GM10248 (cell line): ENCODE measurements around the gene MMD.

ENCODE experiments used
- CTCF ChIA-PET: fragments of 300-600 bp; sonication (Branson Sonifier 250); formaldehyde crosslinking; extraction: SDS; loops from one replicate; lab custom pipeline; 2021; ENCODE audit warnings: antibody characterized with exemption; lab: Yijun Ruan, JAX
- POLR2A ChIA-PET: fragments of 350-650 bp; sonication (Branson Sonifier 250); formaldehyde crosslinking; extraction: SDS; loops from one replicate; lab custom pipeline; 2020; ENCODE audit warnings: antibody characterized with exemption; lab: Yijun Ruan, JAX
- DNase-seq: peaks from one replicate; pipeline ENCODE4 v3.0.0; 2012; ENCODE audit errors: extremely low spot score
- TF ChIP-seq, protein P1 (sequence below): IDR thresholded peaks from 2 replicates; pipeline ENCODE4 v1.5.1; 2012; ENCODE audit warnings: mild to moderate bottlenecking, low read depth; ENCODE audit errors: extremely low read depth, missing control alignments, control extremely low read depth

MMD gene

DNA sequence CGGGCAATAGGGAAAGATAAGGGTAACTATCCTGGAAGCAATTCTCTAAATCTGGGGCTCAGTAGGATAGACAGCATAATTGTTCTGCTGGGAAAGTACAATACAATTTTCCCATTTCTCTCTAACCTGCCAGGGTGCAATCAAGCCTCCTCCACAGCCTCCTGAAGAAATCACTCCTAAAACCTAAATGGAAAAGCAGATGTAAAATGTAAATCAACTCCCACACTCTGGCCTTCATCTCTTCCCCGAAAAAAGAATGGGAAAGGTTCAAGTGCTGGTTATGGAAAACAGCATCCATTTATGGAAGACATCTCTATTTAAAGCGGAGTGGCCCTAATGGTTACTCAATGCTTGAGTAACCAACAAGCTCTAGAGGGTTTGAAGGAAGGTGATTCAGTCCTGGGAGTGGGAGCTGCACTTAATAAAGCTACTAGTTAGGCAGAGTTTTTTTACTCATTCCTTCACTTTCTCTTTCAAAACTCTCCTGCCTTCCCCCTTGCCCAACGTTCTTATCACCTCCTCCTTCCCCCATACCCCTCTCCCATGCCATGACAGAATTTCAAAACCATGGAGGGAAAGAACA lies 5.1 kb downstream of the MMD start:
- no peak for DNase-seq
- ChIA-PET POLR2A (no interaction called here), CTCF (interaction anchor here (1.1 to 1.7 kb wide), 3 partner anchors 9 to 98 kb away, joined by 3 to 7 read pairs (median 3); no protein-coding TSS in a partner anchor)
- TF ChIP-seq, protein P1, sequence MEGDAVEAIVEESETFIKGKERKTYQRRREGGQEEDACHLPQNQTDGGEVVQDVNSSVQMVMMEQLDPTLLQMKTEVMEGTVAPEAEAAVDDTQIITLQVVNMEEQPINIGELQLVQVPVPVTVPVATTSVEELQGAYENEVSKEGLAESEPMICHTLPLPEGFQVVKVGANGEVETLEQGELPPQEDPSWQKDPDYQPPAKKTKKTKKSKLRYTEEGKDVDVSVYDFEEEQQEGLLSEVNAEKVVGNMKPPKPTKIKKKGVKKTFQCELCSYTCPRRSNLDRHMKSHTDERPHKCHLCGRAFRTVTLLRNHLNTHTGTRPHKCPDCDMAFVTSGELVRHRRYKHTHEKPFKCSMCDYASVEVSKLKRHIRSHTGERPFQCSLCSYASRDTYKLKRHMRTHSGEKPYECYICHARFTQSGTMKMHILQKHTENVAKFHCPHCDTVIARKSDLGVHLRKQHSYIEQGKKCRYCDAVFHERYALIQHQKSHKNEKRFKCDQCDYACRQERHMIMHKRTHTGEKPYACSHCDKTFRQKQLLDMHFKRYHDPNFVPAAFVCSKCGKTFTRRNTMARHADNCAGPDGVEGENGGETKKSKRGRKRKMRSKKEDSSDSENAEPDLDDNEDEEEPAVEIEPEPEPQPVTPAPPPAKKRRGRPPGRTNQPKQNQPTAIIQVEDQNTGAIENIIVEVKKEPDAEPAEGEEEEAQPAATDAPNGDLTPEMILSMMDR = no peak

DNA sequence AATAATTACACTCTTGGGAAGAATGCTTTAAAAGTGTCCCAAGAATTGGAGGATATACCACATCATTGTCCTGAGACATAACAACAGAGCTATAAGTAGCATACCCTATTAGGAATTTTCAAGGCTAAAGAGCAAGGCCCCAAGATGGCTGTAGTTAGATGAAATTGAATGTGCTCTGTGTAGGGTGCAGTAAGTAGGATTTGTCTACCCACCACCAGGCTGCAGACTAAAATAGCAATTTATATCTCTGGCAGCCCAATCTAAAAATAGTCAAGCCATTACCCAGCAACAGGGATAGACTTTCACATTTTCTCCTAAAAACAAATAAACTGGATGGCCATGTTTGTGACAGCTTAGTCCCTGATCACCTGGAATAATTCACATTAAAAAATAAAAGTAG lies 5.6 kb downstream of the MMD start:
- TF ChIP-seq, protein P1 = no peak
- CTCF ChIA-PET = interaction anchor here (1.0 to 2.6 kb wide), 4 partner anchors 9 to 98 kb away, joined by 3 to 6 read pairs (median 3); no protein-coding TSS in a partner anchor
- POLR2A ChIA-PET = no interaction called here
- DNase-seq = no peak

DNA sequence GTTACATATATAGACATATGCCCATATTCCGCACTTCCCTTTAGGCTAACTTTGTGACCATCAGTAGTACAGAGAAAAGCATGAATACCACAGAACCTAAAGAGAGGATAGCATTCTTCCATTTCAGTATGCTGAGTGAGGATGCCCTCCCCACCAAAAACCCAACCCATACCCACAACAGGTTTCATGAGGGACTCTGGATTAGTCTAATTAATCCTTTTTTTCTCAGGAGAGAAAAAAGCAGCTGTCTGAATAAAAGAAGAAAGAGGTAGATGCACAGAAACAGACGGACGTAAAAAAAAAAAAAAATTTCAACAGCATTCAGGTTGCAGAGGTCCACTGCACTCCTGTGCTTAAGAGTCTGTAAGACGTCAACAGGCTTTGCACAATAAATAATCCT lies 6.7 kb downstream of the MMD start:
- CTCF ChIA-PET = interaction anchor here (1.0 to 2.6 kb wide), 2 partner anchors 18 to 99 kb away, joined by 3 to 6 read pairs; no protein-coding TSS in a partner anchor
- no peak for DNase-seq
- TF ChIP-seq, protein P1 = no peak
- POLR2A ChIA-PET = no interaction called here

DNA sequence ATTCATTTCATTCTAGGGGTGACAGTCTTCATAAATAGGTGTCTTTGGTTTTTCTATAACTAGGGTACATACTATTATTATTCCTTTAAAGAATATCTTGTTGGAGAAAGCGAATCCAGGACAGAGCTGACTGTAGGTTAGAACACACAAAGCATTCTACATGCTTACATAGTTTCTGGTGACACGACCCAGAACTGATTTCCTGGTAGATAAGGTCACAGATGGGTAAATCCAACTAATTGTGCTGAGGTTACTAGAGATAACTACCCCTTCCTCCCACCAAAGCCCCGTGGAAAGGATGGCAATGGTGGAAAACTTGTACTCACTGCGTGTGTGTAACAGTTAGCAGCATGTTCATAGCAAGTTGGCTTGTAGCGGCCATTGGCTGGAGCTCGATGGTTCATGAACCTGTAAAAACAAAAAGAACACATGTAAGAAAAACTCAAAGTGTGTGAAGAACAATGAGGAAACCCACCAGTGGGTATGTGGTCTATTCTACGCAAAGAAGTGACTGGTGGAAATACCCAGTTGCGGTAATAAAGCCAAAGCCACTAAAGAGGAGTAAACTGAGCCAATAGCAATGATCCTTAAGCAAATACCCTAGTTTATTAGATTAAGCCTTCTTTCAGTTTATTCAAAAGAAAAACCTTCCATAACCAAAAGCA lies 7.7 kb downstream of the MMD start:
- POLR2A ChIA-PET = no interaction called here
- CTCF ChIA-PET = interaction anchor here (2.6 kb wide), 1 partner anchor 19 kb away, joined by 6 read pairs; no protein-coding TSS in a partner anchor
- DNase-seq = no peak
- TF ChIP-seq, protein P1 = no peak

DNA sequence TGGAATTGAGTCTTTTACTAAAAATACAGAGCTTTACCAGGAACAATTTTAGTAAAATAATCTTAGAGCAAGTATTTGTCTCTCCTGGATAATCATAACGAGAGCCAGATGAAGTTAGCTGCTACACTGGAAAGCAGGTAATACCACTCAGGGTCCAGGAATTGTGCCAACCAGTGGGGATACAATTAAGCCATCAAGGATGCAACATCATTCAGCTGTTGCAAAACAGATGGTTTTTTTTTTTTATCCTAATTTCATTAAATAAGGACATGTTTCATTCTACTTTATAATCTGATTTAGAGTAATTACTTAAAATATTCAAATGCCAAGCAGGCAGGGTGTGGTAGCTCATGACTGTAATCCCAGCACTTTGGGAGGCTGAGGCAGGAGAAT lies 10.2 kb downstream of the MMD start:
- TF ChIP-seq, protein P1 = no peak
- no peak for DNase-seq
- CTCF ChIA-PET = interaction anchor here (1.0 kb wide), 1 partner anchor 10 kb away, joined by 3 read pairs; no protein-coding TSS in a partner anchor
- POLR2A ChIA-PET = no interaction called here

DNA sequence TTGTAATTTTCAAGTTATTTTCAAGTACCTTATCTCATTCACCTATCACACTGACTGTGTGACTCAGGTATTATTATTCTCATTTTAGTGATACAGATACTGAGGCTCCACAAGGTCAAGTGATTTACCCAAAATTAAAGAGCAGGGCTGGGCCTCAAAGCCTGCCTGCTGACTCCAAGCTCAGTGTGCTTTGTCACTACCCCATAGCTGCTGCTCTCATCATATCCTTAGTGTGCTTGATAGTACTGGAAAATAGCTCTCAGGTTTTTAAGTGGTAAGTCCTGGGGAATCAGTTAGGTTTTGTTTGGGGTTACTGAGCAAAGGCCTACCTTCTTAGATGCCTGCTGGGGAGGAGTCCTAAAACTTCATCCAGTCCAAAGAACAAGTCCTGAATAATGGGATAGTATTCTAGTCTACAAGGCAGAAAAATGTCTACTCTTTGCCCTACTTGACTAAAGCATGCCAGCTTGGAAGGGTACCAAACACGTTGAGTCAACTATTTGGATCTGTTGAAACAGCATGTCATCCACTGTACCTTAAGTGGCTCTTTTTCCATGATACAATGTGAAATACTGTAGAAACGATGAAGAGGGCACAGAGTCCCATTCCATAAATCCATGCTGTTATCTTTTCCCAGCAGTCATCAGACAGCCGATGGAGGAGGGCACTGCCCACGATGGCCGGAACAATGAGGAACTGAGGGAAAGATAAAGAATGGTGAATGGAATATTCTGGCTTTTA lies 10.7 kb downstream of the MMD start:
- CTCF ChIA-PET = interaction anchor here (1.0 to 1.1 kb wide), 3 partner anchors 10 to 104 kb away, joined by 3 to 4 read pairs (median 4); partner anchors contain the start of gene MMD
- DNase-seq = no peak
- POLR2A ChIA-PET = no interaction called here
- TF ChIP-seq, protein P1 = no peak
